NCI-H146 treated with DMSO at 0.1 percent for 48 hours (cell line): ENCODE results near the gene ARHGDIG.

Experiments used
- DNase-seq: peaks from one replicate; lab custom pipeline; 2025; ENCODE audit not compliant: unreplicated experiment; lab: John Stamatoyannopoulos, UW

Gene ARHGDIG

GRCh38 chr16:296806-297510 is 16.6 kb downstream of the ARHGDIG start:
- no peak for DNase-seq

- DNase-seq: no peak
Measured at GRCh38 chr16:297832-298231, 17.4 kb downstream of the ARHGDIG start.

DNA sequence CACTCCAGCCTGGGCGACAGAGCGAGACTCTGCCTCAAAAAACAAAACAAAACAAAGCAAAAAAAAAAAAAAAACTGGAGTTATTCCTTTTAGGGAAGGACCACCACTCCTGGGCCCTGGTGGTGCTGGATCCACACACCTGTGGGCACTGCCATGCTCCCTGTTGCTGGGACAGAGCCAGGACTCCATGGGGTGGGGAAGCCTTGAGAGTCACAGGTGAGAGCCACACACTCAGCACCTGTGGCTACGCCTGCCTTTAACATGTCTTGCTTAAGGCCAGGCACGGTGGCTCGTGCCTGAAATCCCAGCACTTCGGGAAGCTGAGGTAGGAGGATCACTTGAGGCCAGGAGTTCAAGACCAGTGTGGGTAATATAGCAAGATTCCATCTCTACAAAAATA is 20.8 kb downstream of the ARHGDIG start:
- no peak for DNase-seq

- no peak for DNase-seq
Measured at GRCh38 chr16:301950-302349, 21.6 kb downstream of the ARHGDIG start.

- DNase-seq: no peak
Measured at GRCh38 chr16:303760-304505, 23.5 kb downstream of the ARHGDIG start.

DNA sequence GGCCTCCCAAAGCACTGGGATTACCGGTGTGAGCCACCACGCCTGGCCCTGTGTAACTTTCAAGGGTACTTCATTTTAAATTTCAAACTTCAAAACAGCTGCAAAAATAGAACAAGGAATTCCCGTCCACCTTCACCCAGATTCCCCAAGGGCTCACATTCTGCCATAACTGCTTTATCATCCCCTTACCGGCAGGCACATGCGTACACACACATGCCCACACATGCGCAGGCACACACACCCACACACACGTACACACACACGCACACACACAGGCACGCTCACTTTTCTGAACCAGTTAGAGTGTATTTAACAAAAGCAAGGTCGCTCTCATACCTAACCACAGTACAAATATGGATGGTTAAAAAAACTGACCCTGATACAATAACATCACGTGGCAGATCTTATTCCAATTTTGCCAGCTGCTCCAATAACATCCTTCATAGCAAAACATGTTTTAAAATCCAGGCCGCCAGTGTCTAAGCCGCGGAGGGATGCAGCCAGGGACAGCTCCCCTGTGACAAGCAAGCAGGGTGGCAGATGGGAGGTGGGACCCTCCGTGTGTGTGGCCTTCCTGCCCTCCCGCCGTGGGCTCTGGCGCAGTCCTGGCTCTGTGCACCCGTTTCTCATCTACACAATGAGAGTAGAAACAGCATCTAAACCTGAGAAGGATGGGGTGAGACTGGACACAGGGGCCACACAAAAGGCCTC is 25.7 kb downstream of the ARHGDIG start:
- no peak for DNase-seq

DNA sequence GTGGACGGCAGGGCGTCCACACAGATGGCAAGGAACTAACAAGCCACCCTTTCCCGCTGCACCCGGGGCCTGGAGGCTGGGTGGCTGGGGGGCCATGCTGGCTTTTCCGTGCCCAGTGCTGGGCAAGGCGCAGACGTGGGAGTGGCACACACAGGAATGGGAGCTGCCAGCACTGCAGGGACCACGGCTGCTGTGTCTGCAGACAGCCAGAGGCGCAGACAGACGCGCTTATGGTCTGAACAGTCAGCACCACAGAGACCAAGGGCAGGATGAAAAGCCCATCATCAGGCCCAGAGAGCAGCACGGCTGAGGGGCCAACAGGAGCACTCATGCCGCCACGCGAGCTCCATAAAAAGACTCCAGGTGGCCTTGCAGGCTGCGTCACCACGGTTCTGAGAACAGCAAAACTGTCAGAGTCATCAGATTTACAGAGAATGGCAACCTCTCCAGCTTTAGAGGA is 26.6 kb downstream of the ARHGDIG start:
- DNase-seq: no peak

DNA sequence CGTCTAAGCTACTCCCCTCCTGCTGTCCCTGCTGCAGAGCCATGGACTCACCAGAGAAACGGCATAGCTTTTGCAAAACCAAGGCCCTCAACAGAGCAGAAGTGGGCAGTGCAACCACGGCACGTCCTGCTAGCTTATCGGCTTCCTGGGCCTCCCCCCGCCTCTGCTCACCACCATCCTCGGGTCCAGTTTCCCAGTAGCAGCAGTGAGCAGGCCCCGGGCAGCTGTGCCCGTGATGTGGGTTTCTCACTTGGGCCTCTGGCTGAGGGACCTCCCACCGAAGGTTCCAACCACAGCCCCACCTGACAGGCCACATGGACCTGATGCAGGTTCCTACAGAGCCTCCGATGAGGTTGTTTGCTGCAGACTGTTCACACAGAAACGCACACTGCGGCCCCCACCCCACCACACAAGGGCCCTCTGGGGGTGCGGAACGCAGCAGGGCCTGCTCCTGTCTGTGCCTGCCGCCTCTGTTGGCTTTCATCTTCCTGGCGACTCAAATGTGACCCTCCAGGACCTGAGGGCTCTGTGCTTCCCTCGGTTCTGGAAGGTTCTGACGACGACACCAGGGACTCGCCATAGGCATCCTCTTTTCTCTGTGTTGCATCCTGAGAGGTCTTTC is 27.4 kb downstream of the ARHGDIG start:
- no peak for DNase-seq

DNA sequence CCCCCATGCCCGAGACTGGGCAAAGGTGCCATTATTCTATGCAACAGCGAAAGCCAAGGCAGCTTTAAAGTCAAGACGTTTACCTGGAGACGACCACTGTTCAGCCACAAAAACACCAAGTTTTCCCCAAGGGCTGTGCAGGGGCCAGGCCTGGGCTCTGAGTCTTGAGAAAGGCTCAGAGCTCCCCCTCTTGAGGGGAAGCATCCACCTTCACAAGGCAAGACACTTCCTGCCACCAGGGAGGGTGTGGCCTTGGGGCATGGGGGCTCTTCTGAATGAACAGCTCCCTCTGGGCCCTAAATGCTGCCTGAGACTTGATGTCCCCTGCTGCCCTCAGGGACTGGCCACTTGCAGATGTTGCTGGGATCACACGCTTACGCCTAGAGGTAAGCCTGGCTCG is 29.1 kb downstream of the ARHGDIG start:
- no peak for DNase-seq

- DNase-seq: no peak
Measured at GRCh38 chr16:311725-312124, 31.3 kb downstream of the ARHGDIG start.

GRCh38 chr16:314351-314750 is 34.0 kb downstream of the ARHGDIG start:
- DNase-seq: no peak

- no peak for DNase-seq
Measured at GRCh38 chr16:314795-315299, 34.5 kb downstream of the ARHGDIG start.

DNA sequence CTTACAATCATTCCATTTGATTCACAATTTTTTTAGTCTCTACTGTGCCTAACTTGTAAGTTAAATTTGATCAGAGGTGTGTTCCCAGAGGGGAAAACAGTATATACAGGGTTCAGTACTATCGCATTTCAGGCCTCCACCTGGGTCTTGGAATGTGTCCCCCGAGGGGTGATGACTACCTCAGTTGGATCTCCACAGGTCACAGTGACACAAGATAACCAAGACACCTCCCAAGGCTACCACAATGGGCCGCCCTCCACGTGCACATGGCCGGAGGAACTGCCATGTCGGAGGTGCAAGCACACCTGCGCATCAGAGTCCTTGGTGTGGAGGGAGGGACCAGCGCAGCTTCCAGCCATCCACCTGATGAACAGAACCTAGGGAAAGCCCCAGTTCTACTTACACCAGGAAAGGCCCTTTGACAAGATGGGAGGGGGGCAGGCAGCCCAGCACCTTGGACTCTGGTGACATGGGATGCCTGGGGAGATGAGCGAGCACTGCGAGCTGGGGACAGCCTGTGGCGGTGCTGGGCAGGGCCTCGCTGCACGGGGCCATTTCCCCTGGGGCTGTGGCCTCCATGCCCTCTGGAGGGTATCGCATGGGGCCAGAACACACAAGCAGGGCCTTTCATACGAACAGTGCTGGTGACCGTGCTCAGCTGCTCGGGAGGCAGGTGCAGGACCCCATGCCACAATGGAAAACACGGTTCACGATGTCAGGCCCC is 36.5 kb downstream of the ARHGDIG start:
- no peak for DNase-seq

- no peak for DNase-seq
Measured at GRCh38 chr16:317583-317982, 37.2 kb downstream of the ARHGDIG start.

GRCh38 chr16:318628-319027 is 38.2 kb downstream of the ARHGDIG start:
- DNase-seq: peak; percentile 8

GRCh38 chr16:320206-320605 is 39.8 kb downstream of the ARHGDIG start:
- DNase-seq: no peak

GRCh38 chr16:321532-321931 is 41.1 kb downstream of the ARHGDIG start:
- no peak for DNase-seq

- DNase-seq: no peak
Measured at GRCh38 chr16:322476-323143, 42.2 kb downstream of the ARHGDIG start.

- DNase-seq: no peak
Measured at GRCh38 chr16:324201-324450, 43.7 kb downstream of the ARHGDIG start.
